Mucosa of rectum (tissue), 2 donors: Measurements from ENCODE around the gene NLRP9.

Source experiments
- H3K27ac ChIP-seq, 2 donors: one replicate each; pipeline ENCODE4 v1.7.0; 2013; ENCODE audit warnings: inconsistent platforms in 2 of 2, low read depth in 2 of 2, low read length in 2 of 2
- H3K27me3 ChIP-seq, 2 donors: one replicate each; pipeline ENCODE4 v1.7.0; 2013; ENCODE audit warnings: low read length in 2 of 2; ENCODE audit not compliant: control insufficient read depth in 2 of 2, insufficient read depth in 2 of 2
- H3K36me3 ChIP-seq, 2 donors: one replicate each; pipeline ENCODE4 v1.7.0; 2013; ENCODE audit warnings: low read length in 2 of 2; ENCODE audit not compliant: control insufficient read depth in 2 of 2, insufficient read depth in 2 of 2
- H3K4me1 ChIP-seq, 2 donors: one replicate each; pipeline ENCODE4 v1.7.0; 2013; ENCODE audit warnings: low read length in 2 of 2, mild to moderate bottlenecking in 1 of 2; ENCODE audit not compliant: control insufficient read depth in 2 of 2, insufficient read depth in 2 of 2
- H3K4me3 ChIP-seq, 2 donors: one replicate each; pipeline ENCODE4 v1.7.0; 2013; ENCODE audit warnings: low read length in 2 of 2
- H3K9ac ChIP-seq, 2 donors: one replicate each; pipeline ENCODE4 v1.7.0; 2013; ENCODE audit warnings: low read length in 2 of 2, low read depth in 1 of 2, mild to moderate bottlenecking in 1 of 2
- H3K9me3 ChIP-seq, 2 donors: one replicate each; pipeline ENCODE4 v1.7.0; 2013; ENCODE audit warnings: low read length in 2 of 2; ENCODE audit not compliant: control insufficient read depth in 2 of 2
- donor health status: healthy.
- donor health status: Normal muscosa, but diverticular disease.

Gene NLRP9

GRCh38 chr19:55704494-55705245, 33.5 kb downstream of the NLRP9 start:
- H3K4me3 ChIP-seq: no peak overlapping the region
- H3K36me3 ChIP-seq: peaks cover 9 to 15% of the 10 kb centered on the region in 2 donors
- no peak overlapping the region for H3K9ac ChIP-seq
- peaks cover 7 to 9% of the 10 kb centered on the region in 2 donors for H3K4me1 ChIP-seq
- H3K27me3 ChIP-seq: no peaks in the 10 kb centered on the region
- no peaks in the 10 kb centered on the region for H3K9me3 ChIP-seq
- no peak overlapping the region for H3K27ac ChIP-seq

- H3K9me3 ChIP-seq: no peaks in the 10 kb centered on the region
- H3K9ac ChIP-seq: no peak overlapping the region
- H3K36me3 ChIP-seq: peaks cover 9 to 21% of the 10 kb centered on the region in 2 donors
- no peaks in the 10 kb centered on the region for H3K27me3 ChIP-seq
- H3K4me1 ChIP-seq: peaks cover 7 to 9% of the 10 kb centered on the region in 2 donors
- no peak overlapping the region for H3K4me3 ChIP-seq
- no peak overlapping the region for H3K27ac ChIP-seq
Measured at GRCh38 chr19:55703790-55704215, 34.4 kb downstream of the NLRP9 start.

- Histone ChIP-seq H3K36me3 (peaks cover 16 to 29% of the 10 kb centered on the region in 2 donors), H3K4me1 (peaks cover 7 to 9% of the 10 kb centered on the region in 2 donors), H3K27me3 (no peaks in the 10 kb centered on the region), H3K9ac (peak overlapping the region in 1 of 2 donors; percentile 24), H3K27ac (no peak overlapping the region), H3K9me3 (no peaks in the 10 kb centered on the region), H3K4me3 (peak overlapping the region in 1 of 2 donors; percentile 9)
Measured at GRCh38 chr19:55702131-55702627, 36.0 kb downstream of the NLRP9 start.

GRCh38 chr19:55700813-55701212, 37.4 kb downstream of the NLRP9 start:
- no peak overlapping the region for H3K4me3 ChIP-seq
- H3K27me3 ChIP-seq: no peaks in the 10 kb centered on the region
- H3K9me3 ChIP-seq: no peaks in the 10 kb centered on the region
- H3K4me1 ChIP-seq: peaks cover 7 to 9% of the 10 kb centered on the region in 2 donors
- H3K36me3 ChIP-seq: peaks cover 23 to 42% of the 10 kb centered on the region in 2 donors
- no peak overlapping the region for H3K9ac ChIP-seq
- H3K27ac ChIP-seq: no peak overlapping the region

- no peaks in the 10 kb centered on the region for H3K9me3 ChIP-seq
- H3K27ac ChIP-seq: no peak overlapping the region
- H3K36me3 ChIP-seq: peaks cover 31 to 47% of the 10 kb centered on the region in 2 donors
- H3K9ac ChIP-seq: no peak overlapping the region
- H3K27me3 ChIP-seq: no peaks in the 10 kb centered on the region
- H3K4me3 ChIP-seq: no peak overlapping the region
- H3K4me1 ChIP-seq: peaks cover 7 to 9% of the 10 kb centered on the region in 2 donors
Measured at GRCh38 chr19:55699221-55699620, 39.0 kb downstream of the NLRP9 start.

GRCh38 chr19:55698256-55698655, 39.9 kb downstream of the NLRP9 start:
- H3K4me1 ChIP-seq: peaks cover 3 to 9% of the 10 kb centered on the region in 2 donors
- H3K9me3 ChIP-seq: no peaks in the 10 kb centered on the region
- H3K36me3 ChIP-seq: peaks cover 34 to 54% of the 10 kb centered on the region in 2 donors
- H3K27ac ChIP-seq: no peak overlapping the region
- H3K4me3 ChIP-seq: no peak overlapping the region
- no peak overlapping the region for H3K9ac ChIP-seq
- no peaks in the 10 kb centered on the region for H3K27me3 ChIP-seq

GRCh38 chr19:55697698-55698097, 40.5 kb downstream of the NLRP9 start:
- Histone ChIP-seq H3K36me3 (peaks cover 39 to 59% of the 10 kb centered on the region in 2 donors), H3K4me1 (peaks cover 0 to 6% of the 10 kb centered on the region in 2 donors), H3K27ac (no peak overlapping the region), H3K9me3 (no peaks in the 10 kb centered on the region), H3K27me3 (no peaks in the 10 kb centered on the region), H3K4me3 (no peak overlapping the region), H3K9ac (no peak overlapping the region)

- H3K4me1 ChIP-seq: peaks cover 0 to 1% of the 10 kb centered on the region in 2 donors
- no peak overlapping the region for H3K4me3 ChIP-seq
- no peaks in the 10 kb centered on the region for H3K9me3 ChIP-seq
- H3K27ac ChIP-seq: no peak overlapping the region
- no peaks in the 10 kb centered on the region for H3K27me3 ChIP-seq
- H3K36me3 ChIP-seq: peaks cover 41 to 61% of the 10 kb centered on the region in 2 donors
- H3K9ac ChIP-seq: no peak overlapping the region
Measured at GRCh38 chr19:55697069-55697440, 41.1 kb downstream of the NLRP9 start.

- H3K36me3 ChIP-seq: peaks cover 44 to 64% of the 10 kb centered on the region in 2 donors
- no peak overlapping the region for H3K27ac ChIP-seq
- no peaks in the 10 kb centered on the region for H3K27me3 ChIP-seq
- H3K4me3 ChIP-seq: no peak overlapping the region
- no peak overlapping the region for H3K9ac ChIP-seq
- no peaks in the 10 kb centered on the region for H3K9me3 ChIP-seq
- no peaks in the 10 kb centered on the region for H3K4me1 ChIP-seq
Measured at GRCh38 chr19:55696301-55697068, 41.7 kb downstream of the NLRP9 start.
